Esophagus (tissue), 2 donors: ENCODE measurements around the gene MAP3K14. TPM values are rescaled to one million over a fixed set of nuclear protein-coding genes. Genes with fewer than 3 reads are reported as not detected.
"Not testable (repeated sequence)": the region's sequence is repeated elsewhere in the genome, so short reads cannot be mapped to it uniquely, and the experiment has no call there.

Experiments
- H3K27ac ChIP-seq, 2 donors: one replicate each; pipeline ENCODE4 v1.5.1; 2013; ENCODE audit warnings: low read depth in 2 of 2, mild to moderate bottlenecking in 2 of 2, inconsistent platforms in 1 of 2, low read length in 1 of 2, moderate library complexity in 1 of 2
- H3K27me3 ChIP-seq, 2 donors: one replicate each; pipeline ENCODE4 v1.6.1; 2013; ENCODE audit warnings: low read length in 2 of 2, control low read depth in 1 of 2, mild to moderate bottlenecking in 1 of 2; ENCODE audit not compliant: insufficient read depth in 2 of 2, control insufficient read depth in 1 of 2
- H3K36me3 ChIP-seq, 2 donors: one replicate each; pipeline ENCODE4 v1.6.1; 2013; ENCODE audit warnings: low read length in 1 of 2; ENCODE audit not compliant: control insufficient read depth in 2 of 2, insufficient read depth in 2 of 2
- H3K4me1 ChIP-seq, 2 donors: one replicate each; pipeline ENCODE4 v1.6.1; 2013; ENCODE audit warnings: low read length in 1 of 2; ENCODE audit not compliant: control insufficient read depth in 2 of 2, insufficient read depth in 2 of 2
- H3K4me3 ChIP-seq, 2 donors: one replicate each; pipeline ENCODE4 v1.5.1; 2013; ENCODE audit warnings: low read length in 2 of 2, mild to moderate bottlenecking in 2 of 2, low read depth in 1 of 2, moderate library complexity in 1 of 2
- H3K9me3 ChIP-seq, 2 donors: one replicate each; pipeline ENCODE4 v1.6.1; 2013; ENCODE audit warnings: mild to moderate bottlenecking in 2 of 2, low read depth in 1 of 2, low read length in 1 of 2, moderate library complexity in 1 of 2; ENCODE audit not compliant: control insufficient read depth in 2 of 2, insufficient read depth in 1 of 2
- WGBS, 2 donors: extraction: QIAGEN DNeasy Blood & Tissue Kit; methylation state at CpG; one replicate each; pipeline ENCODE4 v1.1.7; 2013; 5-methylcytosine and 5-hydroxymethylcytosine counted together
- polyA plus RNA-seq, 2 donors: library from polyadenylated mRNA; stranded (reverse); fragments of 200-250 nt; gene quantifications; one replicate each; pipeline ENCODE4 v1.2.3, GENCODE V29; 2013
- donor health status: healthy with polysubstance abuse.
- donor health status: Bipolar disorder and iron deficiency.

Gene MAP3K14
- polyA plus RNA-seq, 2 donors = 8.0 to 9.2 TPM

- H3K4me3 ChIP-seq = no peak overlapping the region
- whole genome bisulfite sequencing, 2 donors = 51 to 54% methylated on average over 3 of the region's 3 CpGs
- peaks cover 3 to 27% of the 10 kb centered on the region in 2 donors for H3K4me1 ChIP-seq
- peak overlapping the region; percentile 23 to 38 for H3K27ac ChIP-seq
- peaks cover 0 to 3% of the 10 kb centered on the region in 2 donors for H3K36me3 ChIP-seq
- H3K9me3 ChIP-seq = no peaks in the 10 kb centered on the region
- no peaks in the 10 kb centered on the region for H3K27me3 ChIP-seq
These were observed 11.2 kb downstream of the MAP3K14 start for GRCh38 chr17:45305530-45306087.

- Histone ChIP-seq H3K27me3 (no peaks in the 10 kb centered on the region), H3K4me1 (peaks cover 0 to 12% of the 10 kb centered on the region in 2 donors), H3K36me3 (peaks cover 0 to 4% of the 10 kb centered on the region in 2 donors), H3K27ac (peak overlapping the region; percentile 60 to 78), H3K9me3 (no peaks in the 10 kb centered on the region), H3K4me3 (no peak overlapping the region)
- WGBS, 2 donors = 40 to 42% methylated on average over 10 of the region's 10 CpGs
These were observed 14.1 kb downstream of the MAP3K14 start for GRCh38 chr17:45302649-45303173.

- peak overlapping the region; percentile 60 to 78 for H3K27ac ChIP-seq
- H3K4me1 ChIP-seq = peaks cover 0 to 11% of the 10 kb centered on the region in 2 donors
- H3K4me3 ChIP-seq = not testable (repeated sequence)
These were observed 14.6 kb downstream of the MAP3K14 start for GRCh38 chr17:45302220-45302619.

GRCh38 chr17:45301674-45302073, 15.1 kb downstream of the MAP3K14 start:
- no peak overlapping the region for H3K4me3 ChIP-seq
- peaks cover 0 to 12% of the 10 kb centered on the region in 2 donors for H3K4me1 ChIP-seq
- H3K27me3 ChIP-seq = no peaks in the 10 kb centered on the region
- H3K36me3 ChIP-seq = peaks cover 0 to 4% of the 10 kb centered on the region in 2 donors
- 93% methylated on average over 4 of the region's 4 CpGs for WGBS, 2 donors
- H3K27ac ChIP-seq = peak overlapping the region in 1 of 2 donors; percentile 33
- H3K9me3 ChIP-seq = no peaks in the 10 kb centered on the region

More at GRCh38 chr17:45302220-45302619, 14.6 kb downstream of the MAP3K14 start:
- WGBS, 2 donors = 56 to 63% methylated on average over 9 of the region's 9 CpGs
- H3K27me3 ChIP-seq, H3K9me3 ChIP-seq, H3K36me3 ChIP-seq: not testable (repeated sequence)

- WGBS, 2 donors = 84 to 86% methylated on average over 7 of the region's 7 CpGs
- H3K4me1 ChIP-seq = peaks cover 2 to 16% of the 10 kb centered on the region in 2 donors
These were observed 16.6 kb downstream of the MAP3K14 start for GRCh38 chr17:45300060-45300751.

GRCh38 chr17:45299361-45299760, 17.5 kb downstream of the MAP3K14 start:
- Histone ChIP-seq H3K36me3 (peaks cover 0 to 4% of the 10 kb centered on the region in 2 donors), H3K4me3 (no peak overlapping the region), H3K4me1 (peaks cover 2 to 16% of the 10 kb centered on the region in 2 donors), H3K27me3 (no peaks in the 10 kb centered on the region), H3K9me3 (no peaks in the 10 kb centered on the region), H3K27ac (peak overlapping the region; percentile 11 to 29)
- WGBS, 2 donors = 49 to 56% methylated on average over 2 of the region's 2 CpGs

More at GRCh38 chr17:45300060-45300751, 16.6 kb downstream of the MAP3K14 start:
- H3K27ac ChIP-seq = peak overlapping the region in 1 of 2 donors; percentile 56
- no peaks in the 10 kb centered on the region for H3K9me3 ChIP-seq
- H3K27me3 ChIP-seq = no peaks in the 10 kb centered on the region
- no peak overlapping the region for H3K4me3 ChIP-seq
- peaks cover 0 to 4% of the 10 kb centered on the region in 2 donors for H3K36me3 ChIP-seq

- Histone ChIP-seq H3K27me3 (no peaks in the 10 kb centered on the region), H3K36me3 (peaks cover 0 to 4% of the 10 kb centered on the region in 2 donors), H3K27ac (peak overlapping the region; percentile 29 to 74), H3K9me3 (no peaks in the 10 kb centered on the region), H3K4me3 (no peak overlapping the region), H3K4me1 (peaks cover 4 to 23% of the 10 kb centered on the region in 2 donors)
- 67 to 69% methylated on average over 8 of the region's 8 CpGs for WGBS, 2 donors
These were observed 18.1 kb downstream of the MAP3K14 start for GRCh38 chr17:45298546-45299285.

- H3K27ac ChIP-seq = peak overlapping the region in 1 of 2 donors; percentile 44
- no peaks in the 10 kb centered on the region for H3K9me3 ChIP-seq
- peaks cover 0 to 4% of the 10 kb centered on the region in 2 donors for H3K36me3 ChIP-seq
- H3K27me3 ChIP-seq = no peaks in the 10 kb centered on the region
- H3K4me1 ChIP-seq = peaks cover 14 to 34% of the 10 kb centered on the region in 2 donors
- H3K4me3 ChIP-seq = no peak overlapping the region
- WGBS, 2 donors = 22 to 42% methylated on average over 1 of the region's 1 CpG
These were observed 20.0 kb downstream of the MAP3K14 start for GRCh38 chr17:45296833-45297124.

- no peaks in the 10 kb centered on the region for H3K27me3 ChIP-seq
- no peak overlapping the region for H3K4me3 ChIP-seq
- H3K9me3 ChIP-seq = no peaks in the 10 kb centered on the region
- H3K4me1 ChIP-seq = peaks cover 14 to 37% of the 10 kb centered on the region in 2 donors
- H3K27ac ChIP-seq = peak overlapping the region; percentile 44 to 57
- 65 to 79% methylated on average over 7 of the region's 7 CpGs for WGBS, 2 donors
- peaks cover 0 to 4% of the 10 kb centered on the region in 2 donors for H3K36me3 ChIP-seq
These were observed 20.6 kb downstream of the MAP3K14 start for GRCh38 chr17:45296003-45296832.
